ENCODE results near the gene ITGA3. TPM values are rescaled to one million over a fixed set of nuclear protein-coding genes. Genes with fewer than 3 reads are reported as not detected.

The ITGA3 gene
- total RNA-seq, 1 experiment from 2014 or later, result 1.4 TPM

DNA sequence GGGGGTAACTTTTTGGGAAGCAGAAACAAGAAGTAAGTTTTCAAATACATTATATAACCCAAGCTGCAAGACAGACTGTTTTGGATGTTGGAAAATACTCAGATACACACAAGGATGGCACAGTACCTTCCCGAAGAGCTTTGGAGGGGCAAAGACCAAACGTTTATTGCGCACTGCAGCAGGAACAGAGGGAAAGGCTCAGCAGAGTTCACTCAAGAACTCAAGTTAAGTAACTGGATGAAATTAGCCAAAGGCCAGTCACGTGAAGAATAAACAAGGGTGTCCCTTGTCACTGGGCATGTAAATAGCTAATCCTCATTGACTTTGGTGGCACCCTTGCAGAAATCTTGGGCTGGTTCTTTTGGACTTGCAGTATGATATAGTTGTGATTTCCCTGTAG is 42.0 kb downstream of the ITGA3 start:
- intact Hi-C loops (cut with micrococcal nuclease; ENCODE audit: unreplicated experiment), result no loop called here
- no peak for TF ChIP-seq EZH2 (IDR thresholded peaks at IDR 0.05; ENCODE audit: borderline replicate concordance, low read depth, low read length, poor library complexity, severe bottlenecking)
- TF ChIP-seq, protein P1, sequence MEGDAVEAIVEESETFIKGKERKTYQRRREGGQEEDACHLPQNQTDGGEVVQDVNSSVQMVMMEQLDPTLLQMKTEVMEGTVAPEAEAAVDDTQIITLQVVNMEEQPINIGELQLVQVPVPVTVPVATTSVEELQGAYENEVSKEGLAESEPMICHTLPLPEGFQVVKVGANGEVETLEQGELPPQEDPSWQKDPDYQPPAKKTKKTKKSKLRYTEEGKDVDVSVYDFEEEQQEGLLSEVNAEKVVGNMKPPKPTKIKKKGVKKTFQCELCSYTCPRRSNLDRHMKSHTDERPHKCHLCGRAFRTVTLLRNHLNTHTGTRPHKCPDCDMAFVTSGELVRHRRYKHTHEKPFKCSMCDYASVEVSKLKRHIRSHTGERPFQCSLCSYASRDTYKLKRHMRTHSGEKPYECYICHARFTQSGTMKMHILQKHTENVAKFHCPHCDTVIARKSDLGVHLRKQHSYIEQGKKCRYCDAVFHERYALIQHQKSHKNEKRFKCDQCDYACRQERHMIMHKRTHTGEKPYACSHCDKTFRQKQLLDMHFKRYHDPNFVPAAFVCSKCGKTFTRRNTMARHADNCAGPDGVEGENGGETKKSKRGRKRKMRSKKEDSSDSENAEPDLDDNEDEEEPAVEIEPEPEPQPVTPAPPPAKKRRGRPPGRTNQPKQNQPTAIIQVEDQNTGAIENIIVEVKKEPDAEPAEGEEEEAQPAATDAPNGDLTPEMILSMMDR (conservative IDR thresholded peaks at IDR 0.05; ENCODE audit: low read depth, low read length), result no peak
- CTCF ChIA-PET, result no interaction called here

DNA sequence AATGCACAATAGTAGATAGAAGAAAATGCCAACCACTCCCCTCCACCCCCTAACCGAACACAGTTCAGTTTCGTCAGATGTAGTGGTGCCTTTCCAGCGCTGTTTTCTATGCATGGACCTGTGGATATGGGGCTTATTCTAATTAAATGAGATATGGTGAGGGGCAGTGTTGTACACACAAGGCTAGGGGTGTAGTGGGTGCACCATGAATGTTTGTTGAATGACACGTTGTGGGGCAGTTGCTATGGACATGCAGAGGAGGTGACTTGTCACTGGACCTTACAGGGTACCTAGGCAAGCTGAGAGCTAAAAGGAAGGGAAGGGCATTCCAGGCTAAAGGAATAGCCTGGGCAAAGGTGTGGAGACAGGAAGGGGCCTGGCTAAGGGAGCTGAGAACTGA is 42.7 kb downstream of the ITGA3 start:
- POLR2A ChIA-PET (ENCODE audit: low non-redundant PET), result no interaction called here
- no TSS peak for BruUV-seq (replicated peaks)
- no peak overlapping the region for H3K27ac ChIP-seq (ENCODE audit: low read depth, low read length, poor library complexity, severe bottlenecking)
- H3K4me1 ChIP-seq (ENCODE audit: insufficient read depth, low read length, poor library complexity, severe bottlenecking), result peaks cover 10% of the 10 kb centered on the region
- H3K36me3 ChIP-seq (ENCODE audit: insufficient read depth, low read length, poor library complexity, severe bottlenecking), result no peaks in the 10 kb centered on the region
- intact Hi-C loops (cut with micrococcal nuclease; ENCODE audit: unreplicated experiment), result no loop called here
- no peak for DNase-seq (ENCODE audit: low spot score)
- CTCF ChIA-PET, result no interaction called here
- H3K4me3 ChIP-seq (ENCODE audit: low read depth, low read length, poor library complexity, severe bottlenecking), result no peak overlapping the region
- H3K27me3 ChIP-seq (replicated peaks; ENCODE audit: insufficient read depth, low read depth, low read length, poor library complexity), result no peaks in the 10 kb centered on the region
- no peaks in the 10 kb centered on the region for H3K9me3 ChIP-seq (ENCODE audit: low read depth, low read length, poor library complexity, severe bottlenecking)
- TF ChIP-seq, protein P1 (conservative IDR thresholded peaks at IDR 0.05; ENCODE audit: low read depth, low read length), result no peak
- no peak for TF ChIP-seq EZH2 (IDR thresholded peaks at IDR 0.05; ENCODE audit: borderline replicate concordance, low read depth, low read length, poor library complexity, severe bottlenecking)

More for the DNA sequence above, 42.0 kb downstream of the ITGA3 start:
- H3K4me3 ChIP-seq (ENCODE audit: low read depth, low read length, poor library complexity, severe bottlenecking), result no peak overlapping the region
- H3K9me3 ChIP-seq (ENCODE audit: low read depth, low read length, poor library complexity, severe bottlenecking), result no peaks in the 10 kb centered on the region
- no peaks in the 10 kb centered on the region for H3K36me3 ChIP-seq (ENCODE audit: insufficient read depth, low read length, poor library complexity, severe bottlenecking)
- POLR2A ChIA-PET (ENCODE audit: low non-redundant PET), result no interaction called here
- no peaks in the 10 kb centered on the region for H3K27me3 ChIP-seq (replicated peaks; ENCODE audit: insufficient read depth, low read depth, low read length, poor library complexity)
- no peak for DNase-seq (ENCODE audit: low spot score)
- no TSS peak for BruUV-seq (replicated peaks)
- no peak overlapping the region for H3K27ac ChIP-seq (ENCODE audit: low read depth, low read length, poor library complexity, severe bottlenecking)
- H3K4me1 ChIP-seq (ENCODE audit: insufficient read depth, low read length, poor library complexity, severe bottlenecking), result peaks cover 10% of the 10 kb centered on the region

DNA sequence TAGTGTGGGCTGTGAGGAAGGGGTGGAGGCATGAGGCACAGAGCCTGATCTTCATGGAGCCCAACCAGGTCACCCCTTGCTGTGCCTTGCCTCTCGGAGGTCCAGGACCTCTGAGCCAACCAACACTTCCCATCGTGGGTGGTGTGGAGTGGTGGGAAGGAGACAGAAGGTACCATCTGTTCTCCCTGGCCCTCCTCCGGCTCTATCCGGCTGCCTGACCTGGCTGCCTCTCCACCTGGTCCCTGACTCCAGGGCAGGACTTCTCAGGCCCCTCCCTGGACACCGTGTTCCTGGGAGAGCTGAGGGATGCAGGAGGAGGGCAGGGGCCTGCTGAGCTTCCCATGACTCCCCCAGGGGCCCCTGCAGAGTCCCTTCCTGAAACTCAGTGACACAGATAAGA is 43.1 kb downstream of the ITGA3 start:
- BruUV-seq (replicated peaks), result no TSS peak
- Histone ChIP-seq H3K4me1 (ENCODE audit: insufficient read depth, low read length, poor library complexity, severe bottlenecking) (peaks cover 10% of the 10 kb centered on the region), H3K4me3 (ENCODE audit: low read depth, low read length, poor library complexity, severe bottlenecking) (no peak overlapping the region), H3K27me3 (replicated peaks; ENCODE audit: insufficient read depth, low read depth, low read length, poor library complexity) (no peaks in the 10 kb centered on the region), H3K36me3 (ENCODE audit: insufficient read depth, low read length, poor library complexity, severe bottlenecking) (no peaks in the 10 kb centered on the region), H3K9me3 (ENCODE audit: low read depth, low read length, poor library complexity, severe bottlenecking) (no peaks in the 10 kb centered on the region), H3K27ac (ENCODE audit: low read depth, low read length, poor library complexity, severe bottlenecking) (no peak overlapping the region)
- DNase-seq (ENCODE audit: low spot score), result no peak
- intact Hi-C loops (cut with micrococcal nuclease; ENCODE audit: unreplicated experiment), result no loop called here
- ChIA-PET POLR2A (ENCODE audit: low non-redundant PET) (no interaction called here), CTCF (no interaction called here)
- no peak for TF ChIP-seq EZH2 (IDR thresholded peaks at IDR 0.05; ENCODE audit: borderline replicate concordance, low read depth, low read length, poor library complexity, severe bottlenecking)
- TF ChIP-seq, protein P1 (conservative IDR thresholded peaks at IDR 0.05; ENCODE audit: low read depth, low read length), result no peak

Measured in A673 (cell line).